ENCODE results near the gene GALNT18.

The GALNT18 gene

GRCh38 chr11:11563200-11563975 is 58.4 kb downstream of the GALNT18 start:
- intact Hi-C loops (cut with micrococcal nuclease): no loop called here
- peaks cover 24% of the 10 kb centered on the region for H3K4me1 Mint-ChIP-seq (ENCODE audit: low read depth)
- H3K27me3 Mint-ChIP-seq: peaks cover 22% of the 10 kb centered on the region
- H3K9me3 Mint-ChIP-seq: no peaks in the 10 kb centered on the region
- peaks cover 34% of the 10 kb centered on the region for H3K36me3 Mint-ChIP-seq (ENCODE audit: low read depth)
- H3K27ac Mint-ChIP-seq: no peak overlapping the region
- H3K4me3 Mint-ChIP-seq: no peak overlapping the region

- no peak overlapping the region for H3K4me3 Mint-ChIP-seq
- peaks cover 34% of the 10 kb centered on the region for H3K36me3 Mint-ChIP-seq (ENCODE audit: low read depth)
- peaks cover 22% of the 10 kb centered on the region for H3K27me3 Mint-ChIP-seq
- no peaks in the 10 kb centered on the region for H3K9me3 Mint-ChIP-seq
- intact Hi-C loops (cut with micrococcal nuclease): no loop called here
- H3K27ac Mint-ChIP-seq: no peak overlapping the region
- H3K4me1 Mint-ChIP-seq (ENCODE audit: low read depth): peaks cover 14% of the 10 kb centered on the region
Observed at GRCh38 chr11:11561991-11562390, 59.8 kb downstream of the GALNT18 start.

- Mint-ChIP-seq H3K36me3 (ENCODE audit: low read depth) (peaks cover 44% of the 10 kb centered on the region), H3K27me3 (peaks cover 24% of the 10 kb centered on the region), H3K9me3 (no peaks in the 10 kb centered on the region), H3K27ac (no peak overlapping the region), H3K4me1 (ENCODE audit: low read depth) (peaks cover 34% of the 10 kb centered on the region), H3K4me3 (no peak overlapping the region)
- intact Hi-C loops (cut with micrococcal nuclease): no loop called here
Observed at GRCh38 chr11:11558826-11559225, 63.0 kb downstream of the GALNT18 start.

GRCh38 chr11:11558396-11558795 is 63.4 kb downstream of the GALNT18 start:
- peaks cover 43% of the 10 kb centered on the region for H3K36me3 Mint-ChIP-seq (ENCODE audit: low read depth)
- no peak overlapping the region for H3K4me3 Mint-ChIP-seq
- no peak overlapping the region for H3K27ac Mint-ChIP-seq
- intact Hi-C loops (cut with micrococcal nuclease): no loop called here
- H3K9me3 Mint-ChIP-seq: no peaks in the 10 kb centered on the region
- peaks cover 22% of the 10 kb centered on the region for H3K27me3 Mint-ChIP-seq
- peaks cover 39% of the 10 kb centered on the region for H3K4me1 Mint-ChIP-seq (ENCODE audit: low read depth)

GRCh38 chr11:11555208-11555607 is 66.6 kb downstream of the GALNT18 start:
- no peak overlapping the region for H3K4me3 Mint-ChIP-seq
- H3K27ac Mint-ChIP-seq: no peak overlapping the region
- H3K27me3 Mint-ChIP-seq: peaks cover 33% of the 10 kb centered on the region
- no peaks in the 10 kb centered on the region for H3K9me3 Mint-ChIP-seq
- intact Hi-C loops (cut with micrococcal nuclease): no loop called here
- peaks cover 49% of the 10 kb centered on the region for H3K4me1 Mint-ChIP-seq (ENCODE audit: low read depth)
- H3K36me3 Mint-ChIP-seq (ENCODE audit: low read depth): peaks cover 25% of the 10 kb centered on the region

- intact Hi-C loops (cut with micrococcal nuclease): no loop called here
- H3K4me1 Mint-ChIP-seq (ENCODE audit: low read depth): peaks cover 44% of the 10 kb centered on the region
Observed at GRCh38 chr11:11553573-11553972, 68.2 kb downstream of the GALNT18 start.

GRCh38 chr11:11552529-11553087 is 69.2 kb downstream of the GALNT18 start:
- intact Hi-C loops (cut with micrococcal nuclease): no loop called here
- Mint-ChIP-seq H3K9me3 (no peaks in the 10 kb centered on the region), H3K27me3 (peaks cover 26% of the 10 kb centered on the region), H3K4me1 (ENCODE audit: low read depth) (peaks cover 53% of the 10 kb centered on the region), H3K36me3 (ENCODE audit: low read depth) (peaks cover 15% of the 10 kb centered on the region), H3K4me3 (no peak overlapping the region), H3K27ac (no peak overlapping the region)

More at GRCh38 chr11:11553573-11553972, 68.2 kb downstream of the GALNT18 start:
- Mint-ChIP-seq H3K27ac (peak overlapping the region; percentile 14), H3K4me3 (peak overlapping the region; percentile 39), H3K9me3 (no peaks in the 10 kb centered on the region), H3K27me3 (peaks cover 24% of the 10 kb centered on the region), H3K36me3 (ENCODE audit: low read depth) (peaks cover 15% of the 10 kb centered on the region)

GRCh38 chr11:11550534-11550933 is 71.3 kb downstream of the GALNT18 start:
- intact Hi-C loops (cut with micrococcal nuclease): no loop called here
- Mint-ChIP-seq H3K9me3 (no peaks in the 10 kb centered on the region), H3K4me3 (no peak overlapping the region), H3K27me3 (peaks cover 29% of the 10 kb centered on the region), H3K36me3 (ENCODE audit: low read depth) (peaks cover 15% of the 10 kb centered on the region), H3K4me1 (ENCODE audit: low read depth) (peaks cover 60% of the 10 kb centered on the region), H3K27ac (no peak overlapping the region)

- H3K9me3 Mint-ChIP-seq: no peaks in the 10 kb centered on the region
- peaks cover 11% of the 10 kb centered on the region for H3K27me3 Mint-ChIP-seq
- H3K4me3 Mint-ChIP-seq: no peak overlapping the region
- intact Hi-C loops (cut with micrococcal nuclease): no loop called here
- H3K4me1 Mint-ChIP-seq (ENCODE audit: low read depth): peaks cover 38% of the 10 kb centered on the region
- H3K27ac Mint-ChIP-seq: no peak overlapping the region
- H3K36me3 Mint-ChIP-seq (ENCODE audit: low read depth): no peaks in the 10 kb centered on the region
Observed at GRCh38 chr11:11545285-11546275, 76.2 kb downstream of the GALNT18 start.

GRCh38 chr11:11543656-11544055 is 78.1 kb downstream of the GALNT18 start:
- no peak overlapping the region for H3K27ac Mint-ChIP-seq
- H3K4me3 Mint-ChIP-seq: no peak overlapping the region
- no peaks in the 10 kb centered on the region for H3K9me3 Mint-ChIP-seq
- intact Hi-C loops (cut with micrococcal nuclease): no loop called here
- H3K27me3 Mint-ChIP-seq: peaks cover 10% of the 10 kb centered on the region
- no peaks in the 10 kb centered on the region for H3K36me3 Mint-ChIP-seq (ENCODE audit: low read depth)
- peaks cover 34% of the 10 kb centered on the region for H3K4me1 Mint-ChIP-seq (ENCODE audit: low read depth)

- peaks cover 27% of the 10 kb centered on the region for H3K4me1 Mint-ChIP-seq (ENCODE audit: low read depth)
- H3K36me3 Mint-ChIP-seq (ENCODE audit: low read depth): peaks cover under 1% of the 10 kb centered on the region
- intact Hi-C loops (cut with micrococcal nuclease): no loop called here
- H3K9me3 Mint-ChIP-seq: no peaks in the 10 kb centered on the region
- no peak overlapping the region for H3K4me3 Mint-ChIP-seq
- peaks cover 3% of the 10 kb centered on the region for H3K27me3 Mint-ChIP-seq
- H3K27ac Mint-ChIP-seq: no peak overlapping the region
Observed at GRCh38 chr11:11540157-11540556, 81.6 kb downstream of the GALNT18 start.

GRCh38 chr11:11538277-11538960 is 83.4 kb downstream of the GALNT18 start:
- Mint-ChIP-seq H3K27ac (no peak overlapping the region), H3K4me3 (no peak overlapping the region), H3K36me3 (ENCODE audit: low read depth) (peaks cover 18% of the 10 kb centered on the region), H3K9me3 (no peaks in the 10 kb centered on the region), H3K27me3 (peaks cover 7% of the 10 kb centered on the region), H3K4me1 (ENCODE audit: low read depth) (peaks cover 36% of the 10 kb centered on the region)
- intact Hi-C loops (cut with micrococcal nuclease): no loop called here

GRCh38 chr11:11537871-11538270 is 83.9 kb downstream of the GALNT18 start:
- no peak overlapping the region for H3K27ac Mint-ChIP-seq
- intact Hi-C loops (cut with micrococcal nuclease): no loop called here
- H3K36me3 Mint-ChIP-seq (ENCODE audit: low read depth): peaks cover 21% of the 10 kb centered on the region
- no peak overlapping the region for H3K4me3 Mint-ChIP-seq
- no peaks in the 10 kb centered on the region for H3K9me3 Mint-ChIP-seq
- H3K27me3 Mint-ChIP-seq: peaks cover 9% of the 10 kb centered on the region
- H3K4me1 Mint-ChIP-seq (ENCODE audit: low read depth): peaks cover 39% of the 10 kb centered on the region

Measured in dendritic cell treated with granulocyte-macrophage colony-stimulating factor and Interleukin-4, amounts not matched to agents 40 ng/mL and 50 ng/mL, for 4 days (primary cell).